ENCODE measurements around the gene PSMB3.

Gene PSMB3

DNA sequence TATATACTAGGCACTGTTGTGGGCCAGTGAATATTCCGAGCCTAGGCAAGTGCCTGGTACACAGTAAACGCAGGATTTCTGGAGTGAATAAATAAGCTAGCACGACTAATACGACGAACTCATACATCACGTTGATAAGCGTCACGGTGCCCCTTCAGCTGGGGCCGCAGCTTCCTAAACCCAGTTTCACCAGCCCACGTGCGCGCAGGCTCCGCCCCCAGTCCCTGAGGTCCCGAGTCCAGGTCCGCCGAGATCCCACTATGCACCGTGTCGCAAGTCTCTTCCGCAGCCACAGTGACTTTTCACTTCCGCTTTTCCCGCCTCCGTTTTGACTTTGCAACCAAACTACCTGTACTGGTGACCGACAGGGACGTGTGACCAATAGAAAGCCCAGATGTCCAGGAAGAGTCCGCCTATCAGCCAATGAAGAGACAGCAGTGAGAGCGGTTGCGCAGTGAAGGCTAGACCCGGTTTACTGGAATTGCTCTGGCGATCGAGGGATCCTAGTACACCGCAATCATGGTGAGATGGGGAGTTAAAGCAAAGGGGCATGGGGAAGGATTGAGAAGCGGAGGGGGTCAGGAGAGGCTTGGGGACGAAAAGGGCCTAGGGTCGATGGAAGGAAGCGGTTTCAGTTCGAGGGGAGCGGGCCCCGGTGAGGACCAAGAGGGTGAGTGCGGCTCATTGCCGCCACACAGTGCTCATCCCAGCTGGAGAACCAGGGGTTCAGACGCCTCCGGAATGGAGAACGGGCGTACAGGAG lies at the start of gene PSMB3:
PSMB3 (plus strand) TSS at position 434 of the 763 bp plus-strand sequence; CDS start at position 520, 86 bp downstream.
- DNase-seq (ENCODE audit: low read depth in 1 of 2, low spot score in 1 of 2) = peak; percentile 87 to 94

- no peak for DNase-seq (ENCODE audit: low read depth in 1 of 2, low spot score in 1 of 2)
These were observed 49.4 kb upstream of the PSMB3 start for GRCh38 chr17:38702916-38703741.

GRCh38 chr17:38703742-38704605 lies 48.6 kb upstream of the PSMB3 start:
- DNase-seq (ENCODE audit: low read depth in 1 of 2, low spot score in 1 of 2) = peak; percentile 41 to 69

GRCh38 chr17:38704606-38705522 lies 47.7 kb upstream of the PSMB3 start, which contains the start of gene MLLT6:
Gene MLLT6 (plus strand): TSS chr17:38705273. CDS start chr17:38705633, 360 bp downstream.
- peak; percentile 57 to 75 for DNase-seq (ENCODE audit: low read depth in 1 of 2, low spot score in 1 of 2)

GRCh38 chr17:38705523-38705802 lies 47.1 kb upstream of the PSMB3 start:
- DNase-seq (ENCODE audit: low read depth in 1 of 2, low spot score in 1 of 2) = no peak

- DNase-seq (ENCODE audit: low read depth in 1 of 2, low spot score in 1 of 2) = no peak
These were observed 46.6 kb upstream of the PSMB3 start for GRCh38 chr17:38705803-38706504.

DNA sequence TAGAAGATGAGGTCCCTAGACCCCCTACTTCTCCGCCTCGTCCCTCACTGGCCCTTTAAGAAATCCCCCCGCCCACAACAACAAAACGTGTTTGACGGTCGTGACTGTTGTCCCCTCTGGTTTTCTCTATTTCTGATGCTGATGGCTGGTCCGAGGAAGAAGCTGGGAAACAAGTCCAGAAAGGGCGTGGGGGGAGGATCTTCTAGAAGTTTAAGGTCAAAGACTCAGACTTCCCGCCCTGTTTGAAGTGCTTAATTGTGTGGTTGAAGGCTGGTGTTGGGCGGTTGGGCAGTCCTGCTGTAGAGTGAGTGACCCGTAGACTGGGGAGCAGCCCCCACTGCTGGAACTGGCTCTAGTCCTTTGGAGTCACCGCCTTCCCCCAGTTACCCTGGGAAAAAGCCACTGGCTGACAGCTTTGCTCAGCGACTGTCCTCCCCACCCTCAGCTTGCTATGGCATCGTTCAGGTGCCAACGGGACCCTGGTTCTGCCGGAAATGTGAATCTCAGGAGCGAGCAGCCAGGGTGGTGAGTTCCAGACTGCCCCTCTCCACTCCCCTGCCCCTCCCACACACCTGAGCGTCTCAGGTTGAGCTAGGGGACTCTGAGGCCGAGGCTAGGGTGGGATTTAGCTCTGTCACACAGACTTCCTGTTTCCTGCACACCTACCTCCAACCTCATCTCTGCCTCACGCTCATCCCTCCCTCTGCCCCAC lies 45.9 kb upstream of the PSMB3 start:
- DNase-seq (ENCODE audit: low read depth in 1 of 2, low spot score in 1 of 2) = no peak

DNA sequence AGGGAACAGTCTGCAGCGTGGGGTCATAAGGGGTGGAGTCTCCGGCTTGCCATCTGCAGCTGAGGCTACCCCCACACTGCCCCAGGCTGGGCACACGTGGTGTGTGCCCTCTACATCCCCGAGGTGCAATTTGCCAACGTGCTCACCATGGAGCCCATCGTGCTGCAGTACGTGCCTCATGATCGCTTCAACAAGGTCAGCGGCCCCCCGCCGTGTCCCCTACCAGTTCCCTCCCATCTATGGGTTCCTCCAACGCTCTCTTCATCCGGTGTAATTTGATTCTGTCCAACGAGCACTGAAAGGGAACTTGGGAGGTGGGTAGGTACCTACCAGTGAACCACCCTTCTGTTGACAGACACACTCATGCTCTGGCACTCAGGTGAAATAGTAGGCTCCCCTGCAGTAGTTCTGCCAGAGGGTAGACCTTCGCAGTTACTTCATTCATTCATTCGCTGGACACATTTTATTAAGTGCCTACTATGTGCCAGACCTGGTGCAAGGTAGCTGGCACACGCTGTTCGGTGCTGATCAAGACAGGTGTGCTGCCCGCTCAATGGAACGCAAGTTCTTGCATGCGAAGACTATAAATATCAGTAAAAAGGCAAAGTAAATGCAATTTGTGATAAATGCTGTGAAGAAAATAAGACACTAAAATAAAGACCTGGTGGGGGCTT lies 44.7 kb upstream of the PSMB3 start:
- no peak for DNase-seq (ENCODE audit: low read depth in 1 of 2, low spot score in 1 of 2)

- no peak for DNase-seq (ENCODE audit: low read depth in 1 of 2, low spot score in 1 of 2)
These were observed 43.3 kb upstream of the PSMB3 start for GRCh38 chr17:38709104-38709820.

DNA sequence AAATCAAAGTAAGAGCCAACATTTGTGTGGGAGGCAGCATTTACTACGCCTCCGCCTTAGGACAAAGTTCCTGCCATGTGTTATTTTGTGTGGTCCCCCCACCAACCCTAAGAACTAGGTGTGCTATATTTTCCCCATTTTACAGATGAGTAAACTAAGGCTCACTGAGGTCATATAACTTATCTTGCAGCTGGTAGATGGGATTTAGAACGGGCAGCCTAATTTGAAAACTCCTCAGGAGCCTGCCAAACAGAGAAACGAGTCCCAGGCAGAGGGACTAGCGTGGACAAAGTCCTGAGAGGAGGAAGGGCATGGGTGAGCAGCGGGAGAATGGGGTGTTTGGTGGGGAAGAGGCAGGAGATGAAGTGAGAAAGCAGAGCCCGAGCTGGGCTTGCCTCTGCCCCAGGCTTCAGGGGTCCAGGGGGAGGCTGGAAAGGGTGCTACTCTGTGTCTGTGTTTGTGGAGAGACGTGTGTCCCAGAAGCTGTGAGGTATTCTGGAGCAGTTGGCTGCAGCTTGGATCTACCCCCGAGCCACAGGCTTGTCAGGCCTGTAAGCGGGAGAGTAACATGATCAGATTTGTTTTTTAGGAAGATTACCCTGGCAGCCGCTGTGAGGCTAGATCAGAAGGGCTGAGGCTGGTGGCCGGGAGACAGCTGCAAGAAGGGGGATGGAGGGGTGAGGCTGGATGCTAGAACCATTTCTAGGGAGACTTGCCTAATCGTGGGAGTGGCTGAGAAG lies 42.5 kb upstream of the PSMB3 start:
- no peak for DNase-seq (ENCODE audit: low read depth in 1 of 2, low spot score in 1 of 2)

DNA sequence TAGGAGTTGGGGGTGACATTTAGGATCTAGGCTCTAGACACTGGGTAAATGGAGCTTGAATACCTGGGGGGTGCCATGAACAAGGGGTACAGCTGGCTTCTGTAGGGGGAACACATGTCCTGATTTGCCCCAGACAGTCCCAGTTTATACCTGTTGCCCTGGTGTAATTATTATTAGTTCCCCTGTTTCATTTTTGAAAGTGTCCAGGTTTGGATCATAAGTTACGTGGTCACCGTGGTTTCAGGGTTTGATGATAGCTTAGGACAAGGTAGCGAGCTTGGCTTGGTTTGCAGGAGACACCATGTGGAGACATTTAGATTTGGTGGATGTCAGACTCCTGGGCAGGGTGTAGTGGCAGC lies 42.0 kb upstream of the PSMB3 start:
- DNase-seq (ENCODE audit: low read depth in 1 of 2, low spot score in 1 of 2) = no peak

DNA sequence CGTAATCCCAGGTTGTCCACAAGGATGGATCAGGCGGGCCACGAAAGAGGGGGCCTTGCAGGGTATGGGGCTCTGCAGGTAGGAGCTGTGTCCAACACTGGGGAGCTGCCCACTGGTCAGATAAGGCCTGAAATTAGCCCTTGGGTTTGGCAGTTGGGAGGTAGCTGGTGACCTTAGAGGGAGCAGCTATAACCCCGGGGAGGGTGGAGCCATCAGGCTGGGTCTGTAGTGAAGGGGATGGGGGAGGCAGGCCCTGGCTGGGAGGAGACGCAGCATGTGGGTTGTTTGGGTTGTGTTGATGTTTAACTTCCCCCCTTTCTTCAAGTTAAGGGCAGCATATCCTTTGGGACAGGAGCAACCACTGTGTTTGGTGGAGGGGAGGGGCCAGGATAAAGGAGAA lies 41.6 kb upstream of the PSMB3 start:
- no peak for DNase-seq (ENCODE audit: low read depth in 1 of 2, low spot score in 1 of 2)

- DNase-seq (ENCODE audit: low read depth in 1 of 2, low spot score in 1 of 2) = no peak
These were observed 40.6 kb upstream of the PSMB3 start for GRCh38 chr17:38711792-38712571.

GRCh38 chr17:38712593-38712992 lies 39.9 kb upstream of the PSMB3 start:
- no peak for DNase-seq (ENCODE audit: low read depth in 1 of 2, low spot score in 1 of 2)

DNA sequence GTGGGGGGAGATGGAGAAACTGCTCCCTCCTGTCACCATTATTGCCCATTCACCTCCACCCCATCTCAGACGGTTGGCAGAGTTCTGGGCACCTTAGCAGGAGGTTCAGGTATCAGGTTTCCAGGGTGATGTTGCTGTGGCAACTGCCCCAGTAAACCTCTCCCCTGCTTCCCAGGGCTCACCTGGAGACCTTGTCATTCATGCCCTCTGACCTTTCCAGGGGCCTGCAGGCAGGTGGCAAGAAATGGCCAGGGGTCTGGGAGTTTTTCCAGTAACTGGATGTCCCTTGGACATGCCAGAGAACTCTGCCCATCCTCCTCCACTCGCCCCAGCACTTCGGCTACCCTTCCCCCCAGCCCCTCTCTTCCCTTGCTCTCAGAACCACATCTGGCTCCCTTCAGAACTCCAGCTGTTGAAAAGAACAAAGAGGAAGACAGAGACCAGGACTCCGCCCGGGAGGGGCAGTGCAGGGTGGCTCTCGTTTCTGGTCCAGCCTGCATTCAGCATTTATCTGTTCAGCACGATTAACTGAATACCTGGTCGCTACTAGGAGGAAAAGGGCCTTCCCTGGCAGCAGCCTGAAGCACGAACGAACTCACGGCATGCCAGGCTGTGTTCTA lies 39.0 kb upstream of the PSMB3 start:
- no peak for DNase-seq (ENCODE audit: low read depth in 1 of 2, low spot score in 1 of 2)

Measured in activated T-helper 1 cell treated with anti-CD3 and anti-CD28 coated beads, Interleukin-2, amount 50 U/mL, for 16 hours (primary cell).